HFF-Myc (cell line): Measurements from ENCODE around the gene TREM1.

ENCODE experiments used
- DNase-seq: peaks from one replicate; pipeline ENCODE4 v3.0.0-alpha.2; 2011; ENCODE audit warnings: low read depth; ENCODE audit errors: extremely low read depth
- H3K4me3 ChIP-seq: replicated peaks from 2 replicates; pipeline ENCODE4 v1.5.1; 2011; ENCODE audit warnings: low read depth, mild to moderate bottlenecking, control low read depth, low read length
- CTCF ChIP-seq: IDR thresholded peaks from 2 replicates; pipeline ENCODE4 v1.5.1; 2012; ENCODE audit warnings: mild to moderate bottlenecking, low read depth, low read length, control low read depth; ENCODE audit errors: missing control alignments

TREM1 gene

GRCh38 chr6:41283600-41283999 is 2.9 kb downstream of the TREM1 start:
- no peak for TF ChIP-seq CTCF
- no peak for DNase-seq
- H3K4me3 ChIP-seq: no peak overlapping the region

DNA sequence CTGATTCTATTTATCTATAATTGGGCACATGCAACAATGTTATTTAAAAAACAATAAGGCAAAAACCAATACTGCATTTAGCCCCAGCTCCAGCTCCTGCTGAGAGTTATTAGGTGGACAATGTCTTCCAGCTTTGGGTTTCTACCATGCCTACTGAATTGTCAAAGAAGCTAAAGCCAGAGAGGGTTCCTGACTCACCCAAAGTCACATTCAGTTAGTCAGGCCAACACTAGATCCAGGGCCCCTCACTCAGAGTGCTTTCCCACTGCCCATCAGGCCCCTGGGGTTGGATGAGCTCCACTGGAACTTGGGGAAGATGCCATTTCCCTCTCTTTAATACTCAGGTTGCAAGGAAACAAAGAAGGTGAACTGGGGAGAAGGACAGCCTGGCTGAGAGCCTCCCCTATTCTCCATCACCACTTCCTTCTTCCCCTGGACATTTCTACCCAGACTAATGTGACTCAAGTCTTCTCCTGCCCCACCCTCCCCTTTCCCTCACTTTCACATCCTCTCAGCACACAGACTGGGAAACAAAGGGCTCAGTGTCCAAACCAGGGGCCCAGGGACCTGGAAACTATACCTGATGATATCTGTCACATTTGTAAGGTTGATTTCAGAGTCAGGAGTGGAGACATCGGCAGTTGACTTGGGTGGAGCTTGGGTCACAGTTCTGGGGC is 6.0 kb downstream of the TREM1 start:
- no peak overlapping the region for H3K4me3 ChIP-seq
- DNase-seq: no peak
- TF ChIP-seq CTCF: no peak

- H3K4me3 ChIP-seq: no peak overlapping the region
- TF ChIP-seq CTCF: peak; percentile 57
- peak; percentile 35 for DNase-seq
These were observed 7.6 kb downstream of the TREM1 start for GRCh38 chr6:41278699-41279405.

GRCh38 chr6:41277605-41278004 is 8.9 kb downstream of the TREM1 start:
- TF ChIP-seq CTCF: no peak
- H3K4me3 ChIP-seq: no peak overlapping the region

DNA sequence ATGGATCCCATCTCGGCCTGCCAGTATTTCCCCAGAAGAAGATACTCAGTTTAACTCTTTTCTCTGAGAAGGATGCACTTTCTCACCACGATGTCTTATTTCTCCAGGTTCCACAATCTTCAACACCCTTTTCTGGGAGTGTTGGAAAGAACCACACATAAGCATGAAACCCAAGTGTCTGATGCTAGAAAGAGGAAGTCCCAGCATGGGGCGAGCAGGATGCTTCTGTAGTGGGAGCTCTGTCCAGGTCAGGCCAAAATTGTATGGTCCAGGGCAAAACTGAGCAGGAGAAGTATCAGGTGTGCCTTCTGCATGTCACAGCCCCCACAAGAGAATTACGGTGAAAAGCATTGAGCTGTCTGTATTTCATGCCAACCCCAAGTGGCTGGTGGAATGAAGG is 11.0 kb downstream of the TREM1 start:
- DNase-seq: no peak
- H3K4me3 ChIP-seq: no peak overlapping the region
- no peak for TF ChIP-seq CTCF

More at GRCh38 chr6:41277605-41278004, 8.9 kb downstream of the TREM1 start:
- DNase-seq: no peak

DNA sequence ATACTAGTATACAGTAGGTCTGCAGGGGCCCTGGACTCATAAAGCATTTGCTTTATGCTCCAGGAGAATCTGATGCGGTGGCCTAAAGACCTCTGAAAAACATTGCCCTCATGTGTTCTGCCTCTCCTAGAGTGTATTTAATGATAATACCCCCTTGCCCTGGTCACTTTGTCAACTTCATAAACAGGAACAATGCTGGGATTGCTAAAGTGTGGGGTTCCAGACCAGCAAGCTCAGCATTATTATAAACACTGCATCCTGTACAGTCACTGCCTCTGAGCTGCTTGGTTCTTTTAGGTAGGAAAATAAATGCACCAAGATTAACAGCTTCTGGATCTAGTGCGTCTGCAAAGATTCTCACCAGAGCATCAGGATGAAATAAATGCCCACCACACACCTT is 12.2 kb downstream of the TREM1 start:
- no peak for DNase-seq
- no peak overlapping the region for H3K4me3 ChIP-seq
- no peak for TF ChIP-seq CTCF
